Sigmoid colon (tissue), 7 donors: Measurements from ENCODE around the gene LDLRAD4. TPM values are rescaled to one million over a fixed set of nuclear protein-coding genes. Genes with fewer than 3 reads are reported as not detected.

Source experiments
- DNase-seq: peaks from one replicate; pipeline ENCODE4 v3.0.0-alpha.2; 2019
- H3K27ac ChIP-seq, 4 donors: fragments of 200-600 bp; sonication (generic); one replicate each; pipeline ENCODE4 v1.5.1; 2016 to 2019; ENCODE audit warnings: mild to moderate bottlenecking in 1 of 4
- H3K27me3 ChIP-seq, 3 donors: fragments of 200-600 bp; sonication (generic); one replicate each; pipeline ENCODE4 v1.5.1; 2019; ENCODE audit warnings: mild to moderate bottlenecking in 1 of 3
- H3K36me3 ChIP-seq, 4 donors: fragments of 200-600 bp; sonication (generic); one replicate each; pipeline ENCODE4 v1.5.1; 2016 to 2019
- H3K4me1 ChIP-seq, 4 donors: fragments of 200-600 bp; sonication (generic); one replicate each; pipeline ENCODE4 v1.5.1; 2017 to 2019
- H3K4me3 ChIP-seq, 4 donors: fragments of 200-600 bp; sonication (generic); one replicate each; pipeline ENCODE4 v1.5.1; 2017 to 2019; ENCODE audit warnings: mild to moderate bottlenecking in 2 of 4, moderate library complexity in 1 of 4
- H3K9me3 ChIP-seq, 4 donors: fragments of 200-600 bp in 3 of 4; sonication (generic) in 3 of 4; one replicate each; pipeline versions ENCODE4 v1.5.1 to v1.6.1; 2013 to 2019
- CTCF ChIP-seq, 4 experiments: fragments of 450-650 bp in 3 of 4; fragments of 200-600 bp in 1 of 4; IDR thresholded peaks; one replicate each; pipeline ENCODE4 v1.5.1; 2016 to 2019; ENCODE audit warnings: antibody characterized with exemption in 4 of 4, mild to moderate bottlenecking in 3 of 4, moderate library complexity in 2 of 4
- EP300 ChIP-seq, 4 donors: sonication (generic); formaldehyde crosslinking; IDR thresholded peaks; one replicate each; pipeline ENCODE4 v1.6.1; 2017; ENCODE audit warnings: antibody characterized with exemption in 4 of 4
- POLR2A ChIP-seq, 2 donors: fragments of 450-650 bp; IDR thresholded peaks; one replicate each; pipeline ENCODE4 v1.6.1; 2016; ENCODE audit warnings: antibody characterized with exemption in 2 of 2, mild to moderate bottlenecking in 2 of 2, moderate library complexity in 2 of 2
- POLR2AphosphoS5 ChIP-seq, 4 donors: sonication (generic); formaldehyde crosslinking; IDR thresholded peaks; one replicate each; pipeline ENCODE4 v1.6.1; 2017; ENCODE audit warnings: antibody characterized with exemption in 4 of 4
- WGBS, 2 donors: extraction: QIAGEN DNeasy Blood & Tissue Kit; methylation state at CpG; one replicate each; pipeline ENCODE4 v1.1.7; 2013; 5-methylcytosine and 5-hydroxymethylcytosine counted together
- intact Hi-C: fragments of 100-400 bp; cut with DNase I; formaldehyde crosslinking; loops from one replicate; pipeline ENCODE4 v1.15.1; 2023
- polyA plus RNA-seq, 3 donors: library from polyadenylated mRNA; stranded (reverse); fragments of 200-250 nt; gene quantifications; one replicate each; pipeline ENCODE4 v1.2.3, GENCODE V29; 2013
- total RNA-seq, 4 donors: library from RNA; depleted of rRNA; stranded (reverse); fragments of >200 nt; gene quantifications; one replicate each; pipeline ENCODE4 v1.1.0, GENCODE V29; 2016
- donor health status: healthy with polysubstance abuse.
- donor health status: Bipolar disorder and iron deficiency.
- donor health status: healthy.

Gene LDLRAD4
- total and polyA plus RNA-seq, 7 donors = 1.2 to 28.2 (median 17.2) TPM

GRCh38 chr18:13622751-13623150, 404.2 kb downstream of the LDLRAD4 start:
- WGBS, 2 donors = 97% methylated on average over 8 of the region's 8 CpGs
- no peak for DNase-seq
- Histone ChIP-seq H3K27me3 (no peaks in the 10 kb centered on the region), H3K27ac (no peak overlapping the region), H3K36me3 (peaks cover 0 to 4% (median 0%) of the 10 kb centered on the region in 4 donors), H3K9me3 (no peaks in the 10 kb centered on the region), H3K4me3 (no peak overlapping the region), H3K4me1 (peaks cover 0 to 2% (median 0%) of the 10 kb centered on the region in 4 donors)
- intact Hi-C loops = no loop called here
- TF ChIP-seq EP300 (IDR thresholded peaks at IDR 0.05) (no peak), POLR2AphosphoS5 (IDR thresholded peaks at IDR 0.05) (no peak), POLR2A (IDR thresholded peaks at IDR 0.05) (no peak), CTCF (IDR thresholded peaks at IDR 0.05) (no peak)

- Histone ChIP-seq H3K36me3 (peaks cover 0 to 4% (median 0%) of the 10 kb centered on the region in 4 donors), H3K4me3 (no peak overlapping the region), H3K27ac (no peak overlapping the region), H3K27me3 (no peaks in the 10 kb centered on the region), H3K9me3 (no peaks in the 10 kb centered on the region), H3K4me1 (peaks cover 0 to 2% (median 0%) of the 10 kb centered on the region in 4 donors)
- intact Hi-C loops = no loop called here
- TF ChIP-seq CTCF (IDR thresholded peaks at IDR 0.05) (no peak), POLR2AphosphoS5 (IDR thresholded peaks at IDR 0.05) (no peak), EP300 (IDR thresholded peaks at IDR 0.05) (no peak), POLR2A (IDR thresholded peaks at IDR 0.05) (no peak)
- 72 to 76% methylated on average over 10 of the region's 10 CpGs for WGBS, 2 donors
- no peak for DNase-seq
These were observed 404.8 kb downstream of the LDLRAD4 start for GRCh38 chr18:13623348-13623747.

- H3K9me3 ChIP-seq = no peaks in the 10 kb centered on the region
These were observed 405.3 kb downstream of the LDLRAD4 start for GRCh38 chr18:13623871-13624270.

GRCh38 chr18:13624563-13625237, 406.1 kb downstream of the LDLRAD4 start:
- Histone ChIP-seq H3K9me3 (no peaks in the 10 kb centered on the region), H3K27ac (no peak overlapping the region), H3K4me3 (no peak overlapping the region), H3K4me1 (peaks cover 0 to 3% (median under 1%) of the 10 kb centered on the region in 4 donors), H3K36me3 (peaks cover 0 to 4% (median 0%) of the 10 kb centered on the region in 4 donors), H3K27me3 (no peaks in the 10 kb centered on the region)
- DNase-seq = no peak
- WGBS, 2 donors = 89 to 93% methylated on average over 11 of the region's 11 CpGs
- intact Hi-C loops = loop anchor here (5.0 kb wide), 1 partner anchor 247 kb away; no protein-coding TSS in a partner anchor
- TF ChIP-seq POLR2AphosphoS5 (IDR thresholded peaks at IDR 0.05) (no peak), CTCF (IDR thresholded peaks at IDR 0.05) (no peak), POLR2A (IDR thresholded peaks at IDR 0.05) (no peak), EP300 (IDR thresholded peaks at IDR 0.05) (no peak)

More at GRCh38 chr18:13623871-13624270, 405.3 kb downstream of the LDLRAD4 start:
- DNase-seq = no peak
- peaks cover 0 to 4% (median 0%) of the 10 kb centered on the region in 4 donors for H3K36me3 ChIP-seq
- intact Hi-C loops = no loop called here
- H3K27me3 ChIP-seq = no peaks in the 10 kb centered on the region
- no peak overlapping the region for H3K27ac ChIP-seq
- H3K4me1 ChIP-seq = no peaks in the 10 kb centered on the region
- WGBS, 2 donors = 96 to 97% methylated on average over 13 of the region's 13 CpGs
- TF ChIP-seq CTCF (IDR thresholded peaks at IDR 0.05) (no peak), POLR2AphosphoS5 (IDR thresholded peaks at IDR 0.05) (no peak), EP300 (IDR thresholded peaks at IDR 0.05) (no peak), POLR2A (IDR thresholded peaks at IDR 0.05) (no peak)
- H3K4me3 ChIP-seq = no peak overlapping the region
